ENCODE data around the gene SFXN1. TPM values are rescaled to one million over a fixed set of nuclear protein-coding genes. Genes with fewer than 3 reads are reported as not detected.

SFXN1 gene
- total RNA-seq, 4 donors from 2014 or later: 18.0 to 26.1 (median 21.2) TPM

DNA sequence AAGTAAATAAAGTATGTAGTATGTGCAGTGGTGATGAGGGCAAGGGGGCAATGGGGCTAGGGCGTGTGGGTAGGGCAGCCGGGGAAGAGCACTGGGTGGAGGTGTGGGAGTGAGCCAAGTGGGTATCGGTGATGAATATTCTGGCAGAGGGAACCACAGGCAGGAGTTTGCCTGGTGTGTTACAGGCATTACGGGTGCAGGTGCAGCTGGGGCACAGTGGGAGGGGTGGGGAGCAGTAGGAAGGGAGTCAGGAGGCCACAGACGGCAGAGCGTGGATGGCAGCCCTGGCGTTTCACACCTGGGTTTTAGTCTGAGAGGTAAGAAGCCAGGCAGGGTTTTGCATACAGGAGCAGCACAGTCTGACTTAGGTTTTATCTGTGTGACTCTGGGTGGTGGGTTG lies 35.4 kb downstream of the SFXN1 start:
- 90 to 91% methylated on average over 6 to 7 of the region's 7 CpGs for WGBS, 2 donors (ENCODE audit: low coverage in 1 of 2)

DNA sequence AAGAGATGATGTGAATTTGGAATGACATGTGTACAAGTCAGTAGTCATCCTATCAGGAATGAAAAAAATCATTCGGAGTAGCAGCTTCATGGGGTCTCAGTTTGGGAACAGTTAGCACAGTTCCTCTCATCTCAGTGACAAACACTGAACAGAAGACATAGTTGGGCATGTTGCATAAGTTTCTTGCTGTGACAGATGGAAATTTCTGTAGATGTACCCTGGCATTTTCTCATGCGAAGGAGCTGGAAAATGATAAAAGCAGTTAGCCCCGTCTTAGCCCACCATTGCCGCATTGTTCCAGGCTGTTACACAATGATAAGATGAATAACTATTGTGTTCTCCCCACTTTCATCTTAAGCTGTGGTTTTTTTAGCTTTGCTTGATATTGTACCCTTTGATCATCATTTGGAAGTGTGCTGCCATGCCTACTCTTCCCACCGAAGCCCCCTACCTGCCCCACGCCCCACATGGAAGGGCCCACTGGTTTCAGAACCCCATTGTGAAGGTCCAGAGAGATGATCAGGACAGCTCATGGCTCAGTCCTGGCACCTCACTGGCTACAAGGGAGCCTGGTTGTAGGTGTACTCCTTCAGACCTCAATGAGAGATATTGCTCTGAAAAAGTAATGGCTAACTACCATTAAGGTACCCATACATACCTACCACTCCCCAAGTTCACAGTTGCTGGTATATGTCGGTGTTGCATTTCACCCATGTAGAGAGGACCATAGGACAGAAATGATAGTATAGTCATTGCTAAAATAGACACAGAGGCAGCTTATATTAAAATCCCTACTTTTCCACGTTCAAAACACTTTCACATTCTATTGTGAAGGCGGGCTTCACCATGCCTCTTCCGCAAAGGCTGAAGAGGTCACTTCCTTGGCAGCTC lies 38.8 kb downstream of the SFXN1 start:
- 89 to 92% methylated on average over 8 to 10 of the region's 10 CpGs for WGBS, 2 donors (ENCODE audit: low coverage in 1 of 2)
- Histone ChIP-seq H3K9me3 (no peaks in the 10 kb centered on the region), H3K27ac (no peak overlapping the region), H3K4me3 (no peak overlapping the region), H3K27me3 (no peaks in the 10 kb centered on the region), H3K36me3 (peaks cover 2 to 99% of the 10 kb centered on the region in 2 donors), H3K4me1 (no peaks in the 10 kb centered on the region)
- TF ChIP-seq, protein P1, sequence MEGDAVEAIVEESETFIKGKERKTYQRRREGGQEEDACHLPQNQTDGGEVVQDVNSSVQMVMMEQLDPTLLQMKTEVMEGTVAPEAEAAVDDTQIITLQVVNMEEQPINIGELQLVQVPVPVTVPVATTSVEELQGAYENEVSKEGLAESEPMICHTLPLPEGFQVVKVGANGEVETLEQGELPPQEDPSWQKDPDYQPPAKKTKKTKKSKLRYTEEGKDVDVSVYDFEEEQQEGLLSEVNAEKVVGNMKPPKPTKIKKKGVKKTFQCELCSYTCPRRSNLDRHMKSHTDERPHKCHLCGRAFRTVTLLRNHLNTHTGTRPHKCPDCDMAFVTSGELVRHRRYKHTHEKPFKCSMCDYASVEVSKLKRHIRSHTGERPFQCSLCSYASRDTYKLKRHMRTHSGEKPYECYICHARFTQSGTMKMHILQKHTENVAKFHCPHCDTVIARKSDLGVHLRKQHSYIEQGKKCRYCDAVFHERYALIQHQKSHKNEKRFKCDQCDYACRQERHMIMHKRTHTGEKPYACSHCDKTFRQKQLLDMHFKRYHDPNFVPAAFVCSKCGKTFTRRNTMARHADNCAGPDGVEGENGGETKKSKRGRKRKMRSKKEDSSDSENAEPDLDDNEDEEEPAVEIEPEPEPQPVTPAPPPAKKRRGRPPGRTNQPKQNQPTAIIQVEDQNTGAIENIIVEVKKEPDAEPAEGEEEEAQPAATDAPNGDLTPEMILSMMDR (IDR thresholded peaks at IDR 0.05): no peak
- TF ChIP-seq EP300 (IDR thresholded peaks at IDR 0.05) (no peak), POLR2AphosphoS5 (IDR thresholded peaks at IDR 0.05) (no peak), POLR2A (IDR thresholded peaks at IDR 0.05) (no peak)
- no peak for ATAC-seq

More for the DNA sequence above, 35.4 kb downstream of the SFXN1 start:
- H3K4me3 ChIP-seq: no peak overlapping the region
- H3K27ac ChIP-seq: no peak overlapping the region
- no peaks in the 10 kb centered on the region for H3K9me3 ChIP-seq
- no peaks in the 10 kb centered on the region for H3K4me1 ChIP-seq
- H3K27me3 ChIP-seq: no peaks in the 10 kb centered on the region
- TF ChIP-seq POLR2AphosphoS5 (IDR thresholded peaks at IDR 0.05) (no peak), POLR2A (IDR thresholded peaks at IDR 0.05) (no peak), EP300 (IDR thresholded peaks at IDR 0.05) (no peak)
- TF ChIP-seq, protein P1 (IDR thresholded peaks at IDR 0.05): no peak
- H3K36me3 ChIP-seq: peaks cover 0 to 100% of the 10 kb centered on the region in 2 donors
- ATAC-seq: no peak

DNA sequence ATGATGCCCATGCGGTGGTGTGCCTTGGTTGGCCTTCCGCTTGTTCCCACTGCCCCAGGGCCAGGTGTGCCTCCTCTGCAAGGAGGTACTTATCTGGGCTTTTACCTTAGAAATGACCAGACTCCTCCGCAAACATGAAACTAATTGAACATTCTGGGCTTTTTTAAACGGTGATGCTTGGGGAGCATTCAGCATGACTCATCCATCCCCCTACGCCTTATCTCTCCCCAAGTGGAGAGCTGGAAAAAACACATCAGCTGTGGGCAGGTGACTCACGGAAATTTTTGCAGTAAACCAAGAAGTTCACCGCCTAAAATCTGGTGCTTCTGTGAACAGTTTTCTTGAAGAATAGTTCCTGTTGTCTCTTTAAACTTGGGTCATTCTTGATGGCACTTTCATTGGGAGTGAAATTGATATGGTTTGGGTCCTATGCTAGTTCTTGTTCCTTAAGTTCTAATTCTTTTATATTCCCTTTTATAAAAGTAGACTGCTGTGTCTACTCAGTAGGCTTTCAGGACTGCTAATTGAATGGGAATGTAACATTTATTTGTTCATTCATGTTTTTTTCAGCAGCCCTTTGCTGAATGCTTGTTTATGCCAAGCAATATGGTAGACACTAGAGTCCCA lies 39.6 kb downstream of the SFXN1 start:
- no peak for ATAC-seq
- Histone ChIP-seq H3K27me3 (no peaks in the 10 kb centered on the region), H3K4me1 (no peaks in the 10 kb centered on the region), H3K9me3 (no peaks in the 10 kb centered on the region), H3K4me3 (no peak overlapping the region), H3K27ac (no peak overlapping the region), H3K36me3 (peaks cover 2 to 99% of the 10 kb centered on the region in 2 donors)
- WGBS, 2 donors (ENCODE audit: low coverage in 1 of 2): 73 to 87% methylated on average over 6 to 7 of the region's 7 CpGs
- TF ChIP-seq, protein P1 (IDR thresholded peaks at IDR 0.05): no peak
- TF ChIP-seq EP300 (IDR thresholded peaks at IDR 0.05): no peak
- no peak for TF ChIP-seq POLR2AphosphoS5 (IDR thresholded peaks at IDR 0.05)
- TF ChIP-seq POLR2A (IDR thresholded peaks at IDR 0.05): no peak

DNA sequence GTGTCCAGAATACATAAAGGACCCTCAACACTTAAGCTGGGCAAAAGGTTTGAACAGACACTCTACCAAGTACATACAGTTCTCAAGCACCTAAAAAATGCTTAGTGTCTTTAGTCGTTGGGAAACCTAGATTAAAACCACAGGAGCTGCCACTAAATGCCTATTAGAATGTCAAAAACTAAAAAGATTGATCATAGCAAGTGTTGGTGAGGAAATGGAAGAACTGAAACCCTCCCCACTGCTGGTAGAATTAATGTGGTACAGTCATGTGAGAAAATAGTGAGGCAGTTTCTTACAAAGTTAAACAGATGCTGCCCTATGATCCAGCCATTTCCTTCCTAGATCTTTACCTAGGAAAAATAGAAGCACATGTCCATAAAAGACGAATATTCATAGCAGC lies 40.6 kb downstream of the SFXN1 start:
- Histone ChIP-seq H3K9me3 (no peaks in the 10 kb centered on the region), H3K27me3 (no peaks in the 10 kb centered on the region), H3K4me3 (no peak overlapping the region), H3K36me3 (peaks cover 2 to 97% of the 10 kb centered on the region in 2 donors), H3K4me1 (no peaks in the 10 kb centered on the region), H3K27ac (no peak overlapping the region)
- 85 to 87% methylated on average over 2 of the region's 2 CpGs for WGBS, 2 donors (ENCODE audit: low coverage in 1 of 2)
- TF ChIP-seq, protein P1 (IDR thresholded peaks at IDR 0.05): no peak
- TF ChIP-seq POLR2AphosphoS5 (IDR thresholded peaks at IDR 0.05): no peak
- TF ChIP-seq EP300 (IDR thresholded peaks at IDR 0.05): no peak
- TF ChIP-seq POLR2A (IDR thresholded peaks at IDR 0.05): no peak
- ATAC-seq: no peak
